Lower leg skin (tissue), 4 donors: ENCODE results near the gene CSN3. TPM values are rescaled to one million over a fixed set of nuclear protein-coding genes. Genes with fewer than 3 reads are reported as not detected.
"Not testable (repeated sequence)": the region's sequence is repeated elsewhere in the genome, so short reads cannot be mapped to it uniquely, and the experiment has no call there.

Experiments used
- DNase-seq, 2 donors: peaks; one replicate each; pipeline ENCODE4 v3.0.0-alpha.2; 2019; ENCODE audit warnings: low spot score in 2 of 2
- H3K4me3 ChIP-seq: fragments of 200-600 bp; sonication (generic); 2 replicates; pipeline ENCODE4 v1.5.1; 2017; ENCODE audit warnings: mild to moderate bottlenecking, low read depth; ENCODE audit not compliant: poor library complexity, severe bottlenecking
- POLR2A ChIP-seq, 2 donors: fragments of 450-650 bp; IDR thresholded peaks; one replicate each; pipeline ENCODE4 v1.6.1; 2016 to 2017; ENCODE audit warnings: antibody characterized with exemption in 2 of 2, mild to moderate bottlenecking in 1 of 2, moderate library complexity in 1 of 2
- WGBS, 2 donors: methylation state at CpG; one replicate each; pipeline ENCODE4 v1.1.5; 2018; 5-methylcytosine and 5-hydroxymethylcytosine counted together
- intact Hi-C: fragments of 100-400 bp; cut with DNase I; formaldehyde crosslinking; loops from one replicate; pipeline ENCODE4 v1.15.0; 2023; ENCODE audit warnings: low total_unique reads
- total RNA-seq, 4 donors: library from RNA; depleted of rRNA; stranded (reverse); fragments of >200 nt; gene quantifications; one replicate each; pipeline ENCODE4 v1.1.0, GENCODE V29; 2016
- TF ChIP-seq, protein P1 (sequence below), 3 donors: fragments of 450-650 bp; IDR thresholded peaks; one replicate each; pipeline ENCODE4 v1.5.1; 2016; ENCODE audit warnings: antibody characterized with exemption in 3 of 3, mild to moderate bottlenecking in 3 of 3, moderate library complexity in 2 of 3

The CSN3 gene
- total RNA-seq, 4 donors from 2014 or later: not detected

DNA sequence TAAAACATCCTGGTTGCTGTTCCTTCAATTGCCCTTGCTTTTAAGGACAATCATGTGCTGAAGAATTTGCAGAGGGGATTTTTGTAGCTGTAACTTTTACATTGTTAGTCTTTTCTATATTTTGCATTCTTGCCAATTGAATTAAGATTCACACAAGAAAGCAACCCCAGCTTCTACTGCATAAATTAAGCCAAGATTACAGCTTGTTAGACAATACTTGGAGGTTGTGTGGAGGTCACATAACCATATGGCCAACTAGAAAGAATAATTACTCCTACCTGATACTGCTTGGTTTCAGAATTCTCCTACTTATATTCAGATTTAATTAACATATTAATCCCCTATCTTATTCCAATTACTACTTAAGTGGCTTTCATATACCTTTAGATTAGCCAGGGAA is 20.6 kb upstream of the CSN3 start:
- DNase-seq, intact Hi-C loops, H3K4me3 ChIP-seq: not testable (repeated sequence)

DNA sequence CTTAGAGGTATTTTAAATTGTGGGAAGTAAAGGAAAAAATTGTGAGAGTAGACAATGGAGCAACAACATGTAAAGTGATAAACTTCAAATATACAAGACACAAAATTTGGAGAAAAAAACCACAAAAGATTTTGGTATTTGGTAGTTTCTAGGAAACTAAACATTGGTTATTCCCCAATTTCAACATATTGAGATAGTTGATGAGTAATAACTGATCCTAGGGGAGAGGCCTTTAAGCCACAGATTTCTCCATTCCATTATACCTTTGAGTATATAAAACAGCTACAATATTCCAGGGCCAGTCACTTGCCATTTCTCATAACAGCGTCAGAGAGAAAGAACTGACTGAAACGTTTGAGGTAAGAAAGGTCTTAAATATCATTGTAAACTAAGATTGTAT is 16.6 kb upstream of the CSN3 start, which contains the start of gene FDCSP:
Gene FDCSP, plus strand, starts transcription at position 301 of the 400 bp plus-strand sequence. CDS start 5,071 bp downstream, outside the sequence.
- intact Hi-C loops: no loop called here
- WGBS, 2 donors: 76 to 86% methylated on average over 2 of the region's 2 CpGs
- no peak for TF ChIP-seq POLR2A (IDR thresholded peaks at IDR 0.05)
- TF ChIP-seq, protein P1, sequence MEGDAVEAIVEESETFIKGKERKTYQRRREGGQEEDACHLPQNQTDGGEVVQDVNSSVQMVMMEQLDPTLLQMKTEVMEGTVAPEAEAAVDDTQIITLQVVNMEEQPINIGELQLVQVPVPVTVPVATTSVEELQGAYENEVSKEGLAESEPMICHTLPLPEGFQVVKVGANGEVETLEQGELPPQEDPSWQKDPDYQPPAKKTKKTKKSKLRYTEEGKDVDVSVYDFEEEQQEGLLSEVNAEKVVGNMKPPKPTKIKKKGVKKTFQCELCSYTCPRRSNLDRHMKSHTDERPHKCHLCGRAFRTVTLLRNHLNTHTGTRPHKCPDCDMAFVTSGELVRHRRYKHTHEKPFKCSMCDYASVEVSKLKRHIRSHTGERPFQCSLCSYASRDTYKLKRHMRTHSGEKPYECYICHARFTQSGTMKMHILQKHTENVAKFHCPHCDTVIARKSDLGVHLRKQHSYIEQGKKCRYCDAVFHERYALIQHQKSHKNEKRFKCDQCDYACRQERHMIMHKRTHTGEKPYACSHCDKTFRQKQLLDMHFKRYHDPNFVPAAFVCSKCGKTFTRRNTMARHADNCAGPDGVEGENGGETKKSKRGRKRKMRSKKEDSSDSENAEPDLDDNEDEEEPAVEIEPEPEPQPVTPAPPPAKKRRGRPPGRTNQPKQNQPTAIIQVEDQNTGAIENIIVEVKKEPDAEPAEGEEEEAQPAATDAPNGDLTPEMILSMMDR (IDR thresholded peaks at IDR 0.05): no peak
- no peak within 1 kb of the TSS for H3K4me3 ChIP-seq
- DNase-seq: no peak

DNA sequence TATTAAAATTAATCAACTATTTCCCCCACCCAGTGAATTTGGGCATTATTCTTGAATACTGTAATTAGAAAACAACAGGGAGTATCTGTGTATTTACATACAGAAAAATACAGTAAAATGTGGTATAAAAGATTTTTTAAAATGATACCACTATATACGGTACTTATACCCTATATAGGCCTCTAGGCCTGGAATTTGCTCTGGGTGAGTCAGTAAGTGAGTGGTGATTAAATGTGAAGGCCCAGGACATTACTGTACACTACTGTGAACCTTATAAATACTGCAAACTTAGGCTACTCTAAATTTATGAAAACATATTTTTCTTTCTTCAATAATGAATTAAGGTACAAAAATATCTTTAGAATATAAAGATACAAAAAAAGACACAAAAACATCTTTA is 6.3 kb upstream of the CSN3 start:
- H3K4me3 ChIP-seq: no peak overlapping the region
- 82 to 93% methylated on average over 1 of the region's 1 CpG for WGBS, 2 donors
- TF ChIP-seq POLR2A (IDR thresholded peaks at IDR 0.05): no peak
- TF ChIP-seq, protein P1 (IDR thresholded peaks at IDR 0.05): no peak
- no peak for DNase-seq
- intact Hi-C loops: no loop called here

DNA sequence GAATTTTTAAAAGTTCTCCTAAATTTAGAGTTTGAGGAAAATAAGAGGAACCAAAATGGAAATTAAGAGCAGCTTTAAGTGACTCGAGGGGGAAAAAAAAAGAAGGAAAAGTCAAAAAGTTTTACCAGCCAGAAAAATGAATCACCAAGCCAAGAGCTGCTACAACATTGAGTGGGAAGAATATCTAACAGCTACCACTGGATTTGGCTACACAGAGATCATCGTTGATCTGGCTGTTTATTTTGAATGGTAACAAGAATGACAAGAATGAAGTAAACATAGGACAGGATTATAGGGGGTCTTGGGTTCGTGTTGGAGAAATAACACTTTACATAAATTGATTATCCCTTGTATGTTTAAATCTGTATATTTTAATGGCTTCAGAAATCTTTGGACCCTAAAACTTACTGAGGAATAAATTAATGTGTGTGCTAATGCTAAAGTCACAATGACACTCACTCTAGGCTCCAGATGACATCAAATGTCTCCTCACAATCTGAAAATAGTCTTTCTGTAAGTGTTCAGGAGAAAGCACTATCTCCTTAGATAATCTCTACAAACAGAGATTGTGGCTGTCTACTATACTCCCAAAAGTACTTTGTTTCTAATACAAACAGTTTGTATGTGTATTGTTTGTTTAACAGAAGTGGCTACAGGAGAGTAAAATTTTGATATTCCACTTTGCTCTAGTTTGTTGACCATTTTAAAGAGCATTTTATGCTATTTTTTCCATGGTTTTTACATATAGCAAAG is 3.1 kb upstream of the CSN3 start:
- WGBS, 2 donors: 31 to 32% methylated on average over 3 of the region's 3 CpGs
- no peak for DNase-seq
- TF ChIP-seq, protein P1 (IDR thresholded peaks at IDR 0.05): no peak
- no peak for TF ChIP-seq POLR2A (IDR thresholded peaks at IDR 0.05)
- intact Hi-C loops: no loop called here
- no peak overlapping the region for H3K4me3 ChIP-seq

DNA sequence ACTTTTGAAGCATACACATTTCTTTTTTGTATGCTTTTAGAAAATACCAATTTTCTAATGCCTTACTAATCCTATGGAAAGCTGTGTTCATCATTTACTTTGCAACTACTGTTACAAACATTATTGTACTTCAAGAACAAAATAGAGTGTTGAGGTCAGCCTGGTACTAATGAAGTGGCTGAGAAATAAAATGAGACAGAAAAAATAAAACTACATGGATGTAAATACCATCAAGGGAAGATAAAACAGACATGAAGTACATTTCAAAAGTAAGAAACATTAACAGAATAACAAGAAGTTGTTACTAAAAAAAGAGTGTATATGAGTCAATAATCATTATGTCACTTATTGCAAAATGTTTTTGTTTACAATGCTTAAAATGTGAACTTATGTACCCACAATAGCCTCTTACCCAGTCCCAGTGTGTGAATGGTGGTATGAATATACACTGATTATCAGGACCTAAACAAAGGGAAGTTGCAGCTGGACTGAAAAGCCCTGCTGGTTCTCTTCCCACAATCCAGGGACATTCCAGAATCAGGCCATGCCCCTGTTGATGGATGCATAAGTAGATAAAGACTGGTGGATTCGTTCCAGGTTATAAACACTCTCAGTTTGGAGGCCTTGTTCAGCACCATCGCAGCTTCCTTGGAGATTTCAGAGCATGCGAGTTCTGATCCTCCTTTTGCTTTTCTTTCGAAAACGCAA is 2.4 kb upstream of the CSN3 start:
- no peak for DNase-seq
- intact Hi-C loops: no loop called here
- TF ChIP-seq POLR2A (IDR thresholded peaks at IDR 0.05): no peak
- TF ChIP-seq, protein P1 (IDR thresholded peaks at IDR 0.05): no peak
- H3K4me3 ChIP-seq: no peak overlapping the region
- WGBS, 2 donors: 77 to 81% methylated on average over 5 of the region's 5 CpGs

DNA sequence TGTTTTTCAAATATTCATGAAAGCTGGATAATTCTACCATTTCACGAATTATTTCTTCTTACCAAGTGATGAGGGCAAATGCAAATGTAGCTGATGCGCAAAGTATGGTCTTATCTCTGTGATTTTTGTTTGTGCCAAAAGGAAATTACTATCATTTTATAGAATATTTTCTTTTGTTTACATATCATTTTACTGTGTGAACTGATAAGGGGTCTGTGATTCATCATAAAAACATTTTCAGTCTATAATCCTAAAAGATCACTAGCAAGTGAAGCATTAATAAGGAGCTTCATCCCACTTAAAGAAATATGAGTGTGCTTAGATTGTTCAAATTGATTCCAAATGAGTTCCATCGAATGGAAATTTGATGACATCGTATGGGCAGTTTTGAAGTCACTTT is 694 bp downstream of the CSN3 start:
- H3K4me3 ChIP-seq: no peak overlapping the region
- WGBS, 2 donors: 61 to 66% methylated on average over 4 of the region's 4 CpGs
- TF ChIP-seq POLR2A (IDR thresholded peaks at IDR 0.05): no peak
- TF ChIP-seq, protein P1 (IDR thresholded peaks at IDR 0.05): no peak
- no peak for DNase-seq
- intact Hi-C loops: no loop called here
